GM15510 (cell line): ENCODE measurements around the gene BMI1.

Experiments
- POLR2A ChIP-seq: IDR thresholded peaks from 3 replicates; pipeline ENCODE4 v1.6.1; 2011; ENCODE audit warnings: borderline replicate concordance; ENCODE audit not compliant: insufficient read length; ENCODE audit errors: extremely low read depth

Gene BMI1

GRCh38 chr10:22341190-22341925 lies 20.5 kb downstream of the BMI1 start:
- TF ChIP-seq POLR2A, result no peak

GRCh38 chr10:22341926-22342196 lies 21.0 kb downstream of the BMI1 start:
- TF ChIP-seq POLR2A, result no peak

DNA sequence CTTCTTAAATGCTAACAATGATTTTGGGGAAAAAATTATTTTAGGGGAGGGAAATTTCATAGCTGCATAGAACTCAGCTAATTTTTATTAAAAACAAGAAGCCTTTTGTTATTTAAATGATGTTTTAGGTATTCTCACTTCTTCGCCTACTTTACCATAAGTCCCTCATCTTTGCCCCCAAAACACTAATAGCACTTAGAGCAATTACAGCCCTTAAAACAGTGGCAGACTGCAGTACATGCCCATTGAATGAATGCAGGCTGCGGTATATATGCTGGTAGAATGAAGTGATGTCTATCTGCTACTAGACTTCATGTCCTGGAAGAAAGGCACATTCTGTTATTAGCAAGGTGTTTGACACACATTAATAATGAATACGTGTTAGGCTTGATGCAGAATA lies 21.5 kb downstream of the BMI1 start:
- TF ChIP-seq POLR2A, result no peak

- no peak for TF ChIP-seq POLR2A
Observed at GRCh38 chr10:22343731-22344130, 22.8 kb downstream of the BMI1 start.

GRCh38 chr10:22344249-22344648 lies 23.4 kb downstream of the BMI1 start:
- no peak for TF ChIP-seq POLR2A

DNA sequence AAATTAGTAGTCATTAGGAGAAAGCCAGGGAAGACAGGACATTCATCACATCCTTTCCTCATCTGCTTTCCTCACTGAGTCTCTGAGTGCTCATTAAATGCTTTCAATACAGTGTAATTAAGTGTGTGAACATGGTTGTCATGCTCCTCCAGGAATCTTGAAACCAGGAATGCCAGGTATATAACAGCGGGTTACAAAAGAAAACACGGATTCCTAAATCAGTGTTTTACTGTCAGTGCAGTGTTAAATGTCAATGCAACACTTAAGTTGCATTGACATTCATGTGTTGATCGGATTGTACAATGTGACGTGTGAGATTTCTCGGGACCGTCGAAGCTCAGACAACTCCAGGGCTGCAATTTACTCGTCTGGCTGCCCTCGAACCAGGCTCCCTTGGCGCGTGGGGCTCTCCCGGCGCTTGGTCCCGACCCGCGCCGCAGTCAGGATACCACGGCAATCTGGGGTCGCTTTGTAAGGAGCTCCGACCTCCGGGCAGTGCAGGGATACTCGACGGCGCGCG lies 23.9 kb downstream of the BMI1 start:
- TF ChIP-seq POLR2A, result no peak

DNA sequence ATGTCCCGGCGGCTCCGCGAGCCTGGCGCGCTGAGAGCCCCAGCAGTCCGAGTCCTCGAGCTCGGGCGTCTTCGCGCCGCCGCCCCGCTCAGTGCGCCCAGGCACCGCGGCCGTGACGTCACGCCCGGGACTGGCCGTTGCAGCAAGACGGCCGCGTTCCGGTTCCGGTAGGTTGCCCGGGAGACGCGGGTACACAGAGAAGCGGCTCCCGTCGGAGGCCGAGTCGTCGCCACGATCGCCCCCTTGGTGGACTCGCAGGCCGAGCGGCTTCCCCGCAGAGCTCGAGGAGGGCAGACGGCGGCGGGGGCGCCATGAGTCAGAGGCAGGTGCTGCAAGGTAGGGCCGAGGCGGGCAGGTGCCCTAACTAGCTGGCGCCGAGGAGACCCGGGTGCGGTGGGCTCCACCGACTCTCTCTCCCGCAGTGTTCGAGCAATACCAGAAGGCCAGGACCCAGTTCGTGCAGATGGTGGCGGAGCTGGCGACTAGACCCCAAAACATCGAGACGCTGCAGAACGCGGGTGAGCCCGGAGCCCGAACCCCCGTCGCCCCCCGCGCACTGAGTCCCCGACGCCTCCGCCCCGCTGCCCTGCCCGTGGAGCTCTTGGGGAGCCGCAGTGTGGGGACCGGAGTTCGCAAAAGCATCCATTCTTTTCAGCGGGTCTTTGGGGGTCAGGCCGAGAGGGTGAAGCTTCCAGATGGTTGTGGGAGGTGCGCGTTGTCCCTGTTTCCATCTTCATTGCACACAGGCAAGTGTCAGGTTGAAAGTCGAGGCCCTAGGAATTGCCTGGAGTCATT lies 24.6 kb downstream of the BMI1 start, which contains the start of gene SPAG6:
Gene SPAG6, plus strand, starts transcription at position 196 of the 795 bp plus-strand sequence. Its CDS starts 116 bp downstream, at position 312.
- TF ChIP-seq POLR2A, result no peak

GRCh38 chr10:22346096-22346661 lies 25.3 kb downstream of the BMI1 start:
- no peak for TF ChIP-seq POLR2A

- no peak for TF ChIP-seq POLR2A
Observed at GRCh38 chr10:22349755-22350154, 28.9 kb downstream of the BMI1 start.

DNA sequence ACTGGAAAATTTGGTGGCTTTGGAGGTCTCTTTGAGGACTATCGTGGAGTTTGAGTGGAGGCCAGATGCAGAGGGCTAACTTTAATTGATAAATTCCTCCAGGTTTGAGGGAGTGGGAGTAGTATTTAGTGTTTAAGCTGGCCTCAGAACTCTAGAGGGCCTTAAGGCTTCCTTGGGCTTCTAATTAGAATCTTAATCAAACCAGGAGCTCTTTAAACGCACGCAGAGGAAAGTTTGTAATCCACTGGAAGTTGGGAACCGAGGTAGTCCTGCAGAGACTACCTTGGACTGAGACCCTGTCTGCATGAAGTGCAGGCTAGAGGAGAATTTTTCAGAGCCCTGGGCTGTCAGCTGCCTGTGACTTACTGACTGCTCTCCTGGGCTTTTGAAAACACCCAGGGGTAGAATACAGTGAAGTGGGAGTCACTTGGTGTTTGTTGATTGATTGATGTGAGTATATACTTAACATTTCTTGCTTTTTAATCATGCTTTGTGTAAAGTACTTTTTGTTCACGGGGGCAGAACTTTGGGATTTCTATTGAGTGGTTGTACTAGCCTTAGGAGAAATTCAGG lies 30.3 kb downstream of the BMI1 start:
- no peak for TF ChIP-seq POLR2A

DNA sequence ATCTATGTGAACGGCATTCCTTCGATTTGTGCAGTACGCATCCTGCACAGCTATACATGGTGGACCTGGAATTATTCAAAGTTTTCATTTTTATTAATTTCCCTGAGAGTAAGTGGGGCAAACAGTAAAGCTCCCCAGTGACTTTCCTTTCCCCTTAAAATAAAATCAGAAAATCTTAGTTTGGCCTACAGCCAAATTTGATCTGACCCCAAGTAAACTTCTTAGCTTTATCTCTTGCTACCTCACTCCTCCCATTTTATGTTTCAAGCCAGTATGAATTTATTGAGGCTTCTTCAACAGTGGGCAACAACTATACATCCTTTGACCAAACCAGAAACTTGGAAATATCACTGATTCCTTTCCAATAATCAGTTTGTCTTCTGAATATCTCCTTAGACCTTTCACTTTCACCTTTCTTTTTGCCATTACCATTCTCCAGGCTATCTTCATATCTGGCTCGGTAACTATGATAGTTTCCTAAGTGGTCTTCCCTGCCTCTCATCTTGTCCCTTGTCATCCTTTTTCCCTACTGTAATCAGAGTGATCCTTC lies 35.5 kb downstream of the BMI1 start:
- no peak for TF ChIP-seq POLR2A

DNA sequence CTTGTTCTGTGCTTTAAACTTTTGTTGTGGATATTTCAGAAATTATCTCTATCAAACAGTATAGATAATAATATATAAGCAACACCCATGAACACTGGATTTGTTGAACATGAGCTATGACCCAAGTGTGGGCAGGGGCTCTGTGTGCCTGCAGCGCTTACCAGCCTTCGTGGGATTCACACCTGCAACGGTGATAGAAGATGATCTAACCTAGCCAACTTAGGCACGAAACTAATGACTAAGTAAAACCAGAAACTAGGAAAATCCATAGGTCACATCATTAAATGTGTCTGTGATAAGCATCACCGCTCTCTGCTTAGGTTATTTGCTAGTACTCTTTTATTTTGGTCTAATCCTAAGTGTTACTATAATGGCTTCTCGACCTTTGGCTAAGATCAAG lies 42.4 kb downstream of the BMI1 start:
- no peak for TF ChIP-seq POLR2A

GRCh38 chr10:22364407-22365140 lies 43.7 kb downstream of the BMI1 start:
- no peak for TF ChIP-seq POLR2A

- no peak for TF ChIP-seq POLR2A
Observed at GRCh38 chr10:22365233-22365632, 44.3 kb downstream of the BMI1 start.

- TF ChIP-seq POLR2A, result no peak
Observed at GRCh38 chr10:22365644-22366434, 44.9 kb downstream of the BMI1 start.

GRCh38 chr10:22366435-22366703 lies 45.5 kb downstream of the BMI1 start:
- no peak for TF ChIP-seq POLR2A
